H1 (cell line): Measurements from ENCODE around the gene MYLK4. TPM values are rescaled to one million over a fixed set of nuclear protein-coding genes. Genes with fewer than 3 reads are reported as not detected.

Experiments
- CTCF ChIA-PET: fragments of 300-600 bp; sonication (Branson Sonifier 250); formaldehyde crosslinking; loops from one replicate; lab custom pipeline; 2021; ENCODE audit not compliant: partially characterized antibody; lab: Charles Lee
- POLR2A ChIA-PET: fragments of 300-600 bp; sonication (Branson Sonifier 250); formaldehyde crosslinking; loops from one replicate; lab custom pipeline; 2021; ENCODE audit warnings: inconsistent platforms; ENCODE audit not compliant: partially characterized antibody; lab: Charles Lee
- DNase-seq, 2 experiments: peaks; one replicate each; pipeline versions ENCODE4 v3.0.0 to v3.0.0-alpha.2; 2010 to 2022; ENCODE audit warnings: low spot score in 2 of 2, low read depth in 1 of 2, mixed read lengths in 1 of 2
- FAIRE-seq: peaks from 2 replicates; lab custom pipeline; 2011; peaks lifted over from hg19 to GRCh38; lab: Jason Lieb, UNC
- H2AFZ ChIP-seq: 2 replicates; pipeline ENCODE4 v1.8.1; 2012; ENCODE audit warnings: low read length, inconsistent platforms
- H2AK5ac ChIP-seq: 2 replicates; pipeline ENCODE4 v1.6.1; 2013; ENCODE audit warnings: low read depth, low read length
- H2BK120ac ChIP-seq: replicated peaks from 2 replicates; pipeline ENCODE3; 2013; ENCODE audit warnings: low read depth, low read length, inconsistent platforms
- H2BK12ac ChIP-seq: 2 replicates; pipeline ENCODE4 v1.6.1; 2013; ENCODE audit warnings: low read depth, low read length
- H2BK15ac ChIP-seq: 2 replicates; pipeline ENCODE4 v1.6.1; 2013; ENCODE audit warnings: low read length
- H2BK20ac ChIP-seq: 2 replicates; pipeline ENCODE4 v1.6.1; 2013; ENCODE audit warnings: low read length
- H2BK5ac ChIP-seq: 2 replicates; pipeline ENCODE4 v1.6.1; 2013; ENCODE audit warnings: low read depth, low read length
- H3K14ac ChIP-seq: 2 replicates; pipeline ENCODE4 v1.6.1; 2013; ENCODE audit warnings: inconsistent platforms; ENCODE audit not compliant: insufficient read length
- H3K18ac ChIP-seq: 2 replicates; pipeline ENCODE4 v1.6.1; 2013; ENCODE audit warnings: low read length; ENCODE audit errors: extremely low read depth
- H3K23ac ChIP-seq: 2 replicates; pipeline ENCODE4 v1.6.1; 2013; ENCODE audit warnings: inconsistent platforms; ENCODE audit not compliant: insufficient read length
- H3K23me2 ChIP-seq: 2 replicates; pipeline ENCODE4 v1.6.1; 2013; ENCODE audit warnings: low read depth, low read length
- H3K27ac ChIP-seq: 2 replicates; pipeline ENCODE4 v1.6.1; 2011; ENCODE audit warnings: low read depth, low read length, inconsistent platforms
- H3K27me3 ChIP-seq, 4 experiments: replicated peaks in 1 of 4; 1 replicate in 1 of 4; 2 replicates in 3 of 4; pipeline versions ENCODE4 v1.6.1 to v1.8.1; 2011 to 2013; ENCODE audit warnings: low read length in 3 of 4, mild to moderate bottlenecking in 3 of 4, inconsistent platforms in 2 of 4, mixed read lengths in 2 of 4, moderate library complexity in 1 of 4; ENCODE audit not compliant: control insufficient read depth in 3 of 4, insufficient read depth in 3 of 4; ENCODE audit errors: extremely low read depth in 1 of 4
- H3K36me3 ChIP-seq, 4 experiments: 2 replicates each; pipeline versions ENCODE4 v1.6.1 to v1.8.1; 2011 to 2013; ENCODE audit warnings: mild to moderate bottlenecking in 4 of 4, low read length in 3 of 4, moderate library complexity in 2 of 4, control low read depth in 1 of 4, inconsistent platforms in 1 of 4; ENCODE audit not compliant: insufficient read depth in 4 of 4, control insufficient read depth in 2 of 4
- H3K4ac ChIP-seq: replicated peaks from 2 replicates; pipeline ENCODE3; 2013; ENCODE audit warnings: low read length, low read depth, mixed read lengths, inconsistent platforms; ENCODE audit not compliant: insufficient read length
- H3K4me1 ChIP-seq, 4 experiments: replicated peaks in 1 of 4; 1 replicate in 1 of 4; 2 replicates in 3 of 4; pipeline versions ENCODE4 v1.6.1 to v1.8.1; 2011 to 2013; ENCODE audit warnings: low read length in 3 of 4, inconsistent platforms in 2 of 4, mixed read lengths in 1 of 4; ENCODE audit not compliant: insufficient read depth in 4 of 4, control insufficient read depth in 3 of 4
- H3K4me2 ChIP-seq, 2 experiments: 2 replicates each; pipeline versions ENCODE4 v1.6.1 to v1.8.1; 2011 to 2013; ENCODE audit warnings: low read depth in 2 of 2, low read length in 2 of 2, control low read depth in 1 of 2, inconsistent platforms in 1 of 2, mild to moderate bottlenecking in 1 of 2; ENCODE audit not compliant: insufficient read depth in 1 of 2
- H3K4me3 ChIP-seq, 4 experiments: fragments of 200-600, 300-600 bp in 1 of 4; sonication (generic), shearing (Covaris generic), sonication (Bioruptor Twin) in 1 of 4; 2 replicates each; pipeline versions ENCODE4 v1.5.1 to v1.8.1; 2011 to 2016; ENCODE audit warnings: low read length in 4 of 4, low read depth in 3 of 4, control low read depth in 2 of 4, inconsistent platforms in 2 of 4, mild to moderate bottlenecking in 2 of 4, mixed read lengths in 1 of 4, moderate library complexity in 1 of 4; ENCODE audit not compliant: insufficient read depth in 2 of 4; ENCODE audit errors: extremely low read depth in 1 of 4
- H3K56ac ChIP-seq: replicated peaks from 2 replicates; pipeline ENCODE3; 2013; ENCODE audit warnings: low read depth, mild to moderate bottlenecking, mixed read lengths, low read length, inconsistent platforms; ENCODE audit not compliant: insufficient read length
- H3K79me1 ChIP-seq: 2 replicates; pipeline ENCODE4 v1.6.1; 2013; ENCODE audit warnings: low read depth, low read length, control low read depth
- H3K79me2 ChIP-seq, 2 experiments: 2 replicates each; pipeline versions ENCODE4 v1.6.1 to v1.8.1; 2012 to 2013; ENCODE audit warnings: low read length in 2 of 2, mild to moderate bottlenecking in 2 of 2, inconsistent platforms in 1 of 2; ENCODE audit not compliant: insufficient read depth in 2 of 2, control insufficient read depth in 1 of 2
- H3K9ac ChIP-seq, 4 experiments: replicated peaks in 1 of 4; 1 replicate in 1 of 4; 2 replicates in 3 of 4; pipeline versions ENCODE4 v1.6.1 to v1.8.1; 2011 to 2013; ENCODE audit warnings: low read depth in 3 of 4, low read length in 3 of 4, control low read depth in 2 of 4, mild to moderate bottlenecking in 2 of 4, moderate library complexity in 2 of 4, inconsistent platforms in 1 of 4; ENCODE audit errors: extremely low read depth in 1 of 4
- H3K9me3 ChIP-seq, 2 experiments: 2 replicates each; pipeline versions ENCODE4 v1.6.1 to v1.8.1; 2012 to 2013; ENCODE audit warnings: mild to moderate bottlenecking in 2 of 2, moderate library complexity in 2 of 2, control low read depth in 1 of 2, inconsistent platforms in 1 of 2, low read depth in 1 of 2, low read length in 1 of 2, mixed read lengths in 1 of 2; ENCODE audit not compliant: insufficient read depth in 2 of 2
- H4K20me1 ChIP-seq, 2 experiments: replicated peaks in 1 of 2; 2 replicates each; pipeline versions ENCODE3 to v1.8.1; 2011 to 2013; ENCODE audit warnings: inconsistent platforms in 2 of 2, low read length in 2 of 2, mild to moderate bottlenecking in 1 of 2; ENCODE audit not compliant: insufficient read depth in 2 of 2, control insufficient read depth in 1 of 2
- H4K5ac ChIP-seq: 2 replicates; pipeline ENCODE4 v1.6.1; 2013; ENCODE audit warnings: low read length, low read depth, mixed read lengths, inconsistent platforms; ENCODE audit not compliant: insufficient read length
- H4K8ac ChIP-seq: 2 replicates; pipeline ENCODE4 v1.8.0; 2013; ENCODE audit warnings: mild to moderate bottlenecking, moderate library complexity, low read length, inconsistent platforms; ENCODE audit not compliant: insufficient read depth; ENCODE audit errors: extremely low read depth
- H4K91ac ChIP-seq: replicated peaks from 2 replicates; pipeline ENCODE3; 2013; ENCODE audit warnings: low read length, mixed read lengths, inconsistent platforms; ENCODE audit not compliant: insufficient read length
- BACH1 ChIP-seq: IDR thresholded peaks from 2 replicates; pipeline ENCODE4 v1.6.1; 2012; ENCODE audit warnings: low read length, improper control_type of control experiment
- CBX5 ChIP-seq: fragments of 300-800, 300-1000 bp; sonication (generic); IDR thresholded peaks from 2 replicates; pipeline ENCODE4 v1.7.1; 2016; ENCODE audit warnings: antibody characterized with exemption, low read length, low read depth
- CBX8 ChIP-seq: fragments of 300-800, 300-1000 bp; sonication (generic); IDR thresholded peaks from 2 replicates; pipeline ENCODE4 v1.7.1; 2016; ENCODE audit warnings: low read depth, low read length, borderline replicate concordance
- CHD2 ChIP-seq: IDR thresholded peaks from 2 replicates; pipeline ENCODE4 v1.6.1; 2012; ENCODE audit warnings: low read length, improper control_type of control experiment
- MAX ChIP-seq: IDR thresholded peaks from 2 replicates; pipeline ENCODE4 v1.6.1; 2012; ENCODE audit warnings: inconsistent platforms
- POLR2AphosphoS5 ChIP-seq: IDR thresholded peaks from 2 replicates; pipeline ENCODE4 v1.6.1; 2011; ENCODE audit warnings: low read depth, low read length
- RNF2 ChIP-seq: fragments of 200-900, 300-1000 bp; sonication (generic); IDR thresholded peaks from 2 replicates; pipeline ENCODE4 v1.7.1; 2016; ENCODE audit warnings: borderline replicate concordance, low read depth, mild to moderate bottlenecking, antibody characterized with exemption, low read length; ENCODE audit not compliant: poor library complexity, severe bottlenecking; ENCODE audit errors: missing control alignments
- TBP ChIP-seq: IDR thresholded peaks from 2 replicates; pipeline ENCODE4 v1.6.1; 2011; ENCODE audit warnings: low read depth, low read length, improper control_type of control experiment
- TEAD4 ChIP-seq: IDR thresholded peaks from 2 replicates; pipeline ENCODE4 v1.6.1; 2012; ENCODE audit warnings: low read depth, low read length, inconsistent platforms, mixed read lengths
- WGBS, 2 experiments: shearing (Covaris generic) in 1 of 2; methylation state at CpG; one replicate each; pipeline versions ENCODE4 v1.1.6 to v1.1.7; 2013 to 2015; ENCODE audit warnings: low lambda C conversion rate in 2 of 2, mixed read lengths in 2 of 2, inconsistent platforms in 1 of 2, low coverage in 1 of 2, missing lambda C conversion rate in 1 of 2; ENCODE audit not compliant: insufficient replicate concordance in 2 of 2, insufficient coverage in 1 of 2, insufficient read length in 1 of 2; ENCODE audit errors: extremely low coverage in 1 of 2, missing lambda C conversion rate in 1 of 2; 5-methylcytosine and 5-hydroxymethylcytosine counted together
- polyA plus RNA-seq, 7 experiments: library from polyadenylated mRNA; depleted of rRNA in 3 of 7; stranded (reverse) in 5 of 7; unstranded in 2 of 7; fragments of >200 nt in 5 of 7; fragments of 200-250 nt in 2 of 7; gene quantifications; 1 replicate in 5 of 7; 2 replicates in 1 of 7; 4 replicates in 1 of 7; pipeline versions ENCODE4 v1.2.1 to v1.2.3, GENCODE V29; 2011 to 2013; ENCODE audit warnings: missing spikeins in 2 of 7, mixed read lengths in 2 of 7
- total RNA-seq: library from RNA; stranded (reverse); fragmentation: NEBNext Ultra II Directional; extraction: Animal tissue kit (Norgen Biotek cat#: 25700); gene quantifications from 2 replicates; pipeline ENCODE4 v1.2.1, GENCODE V29; 2021
- TF ChIP-seq, protein P1 (sequence below), 3 experiments: IDR thresholded peaks; 1 replicate in 2 of 3; 2 replicates in 1 of 3; pipeline versions ENCODE4 v1.5.1 to v1.6.1; 2011; ENCODE audit warnings: low read length in 3 of 3, mild to moderate bottlenecking in 3 of 3, inconsistent platforms in 2 of 3, low read depth in 1 of 3, moderate library complexity in 1 of 3; ENCODE audit not compliant: insufficient read depth in 1 of 3; ENCODE audit errors: control extremely low read depth in 1 of 3
- TF ChIP-seq, protein P2 (sequence below): IDR thresholded peaks from 2 replicates; pipeline ENCODE4 v1.6.1; 2012; ENCODE audit warnings: inconsistent platforms

Gene MYLK4
- total and polyA plus RNA-seq, 2 of the 8 experiments (the other 6 are each of a cell fraction or from before 2014, with no cell fraction given): 0.11 to 0.17 TPM

- no peak overlapping the region for H3K4me3 ChIP-seq
- H2BK20ac ChIP-seq: no peak overlapping the region
- H3K4me2 ChIP-seq: no peak overlapping the region
- no peaks in the 10 kb centered on the region for H3K79me1 ChIP-seq
- 95% methylated on average over 2 of the region's 2 CpGs; no CpG with 5 or more reads in 1 of the 2 experiments for WGBS, 2 experiments
- no peaks in the 10 kb centered on the region for H3K79me2 ChIP-seq
- H3K9me3 ChIP-seq: no peaks in the 10 kb centered on the region
- H3K9ac ChIP-seq: no peak overlapping the region
- H4K20me1 ChIP-seq: no peaks in the 10 kb centered on the region
- no peak for DNase-seq
- H3K36me3 ChIP-seq: no peaks in the 10 kb centered on the region
- H3K27me3 ChIP-seq: no peaks in the 10 kb centered on the region; a peak in 2 of 7 replicates
- no peak overlapping the region for H2AFZ ChIP-seq
- H2BK15ac ChIP-seq: no peak overlapping the region
- no peak overlapping the region for H2BK5ac ChIP-seq
- ChIA-PET POLR2A (no interaction called here), CTCF (interaction anchor here (1.0 kb wide), 1 partner anchor 9 kb away, joined by 4 read pairs; no protein-coding TSS in a partner anchor)
- H3K56ac ChIP-seq: no peak overlapping the region
- no peak overlapping the region for H4K5ac ChIP-seq
- peaks cover 2 to 11% (median 4%) of the 10 kb centered on the region in 4 experiments for H3K4me1 ChIP-seq
- no peak overlapping the region for H2BK120ac ChIP-seq
- no peak overlapping the region for H4K8ac ChIP-seq
- H2BK12ac ChIP-seq: no peak overlapping the region
- no peak overlapping the region for H3K27ac ChIP-seq
- no peak overlapping the region for H2AK5ac ChIP-seq
- no peak overlapping the region for H4K91ac ChIP-seq
- H3K23me2 ChIP-seq: peaks cover 7% of the 10 kb centered on the region
- H3K14ac ChIP-seq: no peak overlapping the region
- no peak overlapping the region for H3K18ac ChIP-seq
- FAIRE-seq: no peak
- no peak overlapping the region for H3K4ac ChIP-seq
- H3K23ac ChIP-seq: no peak overlapping the region
- TF ChIP-seq CBX5 (no peak), CBX8 (no peak), TBP (no peak), BACH1 (no peak), RNF2 (no peak), TEAD4 (no peak), MAX (no peak), POLR2AphosphoS5 (no peak), CHD2 (no peak)
- TF ChIP-seq, protein P1, sequence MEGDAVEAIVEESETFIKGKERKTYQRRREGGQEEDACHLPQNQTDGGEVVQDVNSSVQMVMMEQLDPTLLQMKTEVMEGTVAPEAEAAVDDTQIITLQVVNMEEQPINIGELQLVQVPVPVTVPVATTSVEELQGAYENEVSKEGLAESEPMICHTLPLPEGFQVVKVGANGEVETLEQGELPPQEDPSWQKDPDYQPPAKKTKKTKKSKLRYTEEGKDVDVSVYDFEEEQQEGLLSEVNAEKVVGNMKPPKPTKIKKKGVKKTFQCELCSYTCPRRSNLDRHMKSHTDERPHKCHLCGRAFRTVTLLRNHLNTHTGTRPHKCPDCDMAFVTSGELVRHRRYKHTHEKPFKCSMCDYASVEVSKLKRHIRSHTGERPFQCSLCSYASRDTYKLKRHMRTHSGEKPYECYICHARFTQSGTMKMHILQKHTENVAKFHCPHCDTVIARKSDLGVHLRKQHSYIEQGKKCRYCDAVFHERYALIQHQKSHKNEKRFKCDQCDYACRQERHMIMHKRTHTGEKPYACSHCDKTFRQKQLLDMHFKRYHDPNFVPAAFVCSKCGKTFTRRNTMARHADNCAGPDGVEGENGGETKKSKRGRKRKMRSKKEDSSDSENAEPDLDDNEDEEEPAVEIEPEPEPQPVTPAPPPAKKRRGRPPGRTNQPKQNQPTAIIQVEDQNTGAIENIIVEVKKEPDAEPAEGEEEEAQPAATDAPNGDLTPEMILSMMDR (IDR thresholded peaks at IDR 0.05; ENCODE audit: control extremely low read depth in 1 of 3, insufficient read depth in 1 of 3, low read depth in 1 of 3, low read length in 3 of 3): no peak
- TF ChIP-seq, protein P2, sequence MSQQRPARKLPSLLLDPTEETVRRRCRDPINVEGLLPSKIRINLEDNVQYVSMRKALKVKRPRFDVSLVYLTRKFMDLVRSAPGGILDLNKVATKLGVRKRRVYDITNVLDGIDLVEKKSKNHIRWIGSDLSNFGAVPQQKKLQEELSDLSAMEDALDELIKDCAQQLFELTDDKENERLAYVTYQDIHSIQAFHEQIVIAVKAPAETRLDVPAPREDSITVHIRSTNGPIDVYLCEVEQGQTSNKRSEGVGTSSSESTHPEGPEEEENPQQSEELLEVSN: no peak
These were observed 107.6 kb downstream of the MYLK4 start for GRCh38 chr6:2643130-2643529.
